HPDE6-E6E7 (cell line): ENCODE measurements around the gene GUCD1.

Source experiments
- DNase-seq: peaks from one replicate; pipeline ENCODE4 v3.0.0; 2011; ENCODE audit warnings: missing footprints; ENCODE audit errors: extremely low spot score

The GUCD1 gene

DNA sequence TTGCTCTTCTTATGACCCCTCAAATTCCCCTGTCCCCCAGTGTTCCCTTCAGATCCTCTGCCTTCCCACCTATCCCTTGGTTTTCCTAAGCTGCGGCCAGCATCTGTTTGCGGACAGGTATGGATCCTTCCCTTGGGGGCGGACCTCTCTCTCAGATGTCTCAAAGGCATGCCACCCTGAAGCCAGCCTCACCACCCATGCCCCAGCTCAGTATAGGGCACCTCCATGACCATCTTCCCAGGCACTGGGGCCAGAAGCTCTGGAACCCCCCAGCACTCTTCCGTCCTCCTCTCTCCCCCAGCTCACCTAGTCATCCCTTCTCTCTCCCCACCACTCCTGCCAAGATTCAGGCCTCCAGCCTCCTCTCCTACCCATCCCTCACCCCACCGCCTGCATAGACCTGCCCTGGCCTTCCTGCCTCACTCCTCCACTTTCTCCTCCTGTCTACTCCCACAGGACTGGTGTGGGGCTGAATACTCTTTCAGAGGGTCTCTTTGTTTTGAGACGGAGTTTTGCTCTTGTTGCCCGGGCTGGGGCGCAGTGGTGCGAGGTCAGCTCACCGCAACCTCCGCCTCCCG, 35.7 kb upstream of the GUCD1 start:
- DNase-seq: no peak

- DNase-seq: no peak
Observed at GRCh38 chr22:24589518-24590030, 34.6 kb upstream of the GUCD1 start.

DNA sequence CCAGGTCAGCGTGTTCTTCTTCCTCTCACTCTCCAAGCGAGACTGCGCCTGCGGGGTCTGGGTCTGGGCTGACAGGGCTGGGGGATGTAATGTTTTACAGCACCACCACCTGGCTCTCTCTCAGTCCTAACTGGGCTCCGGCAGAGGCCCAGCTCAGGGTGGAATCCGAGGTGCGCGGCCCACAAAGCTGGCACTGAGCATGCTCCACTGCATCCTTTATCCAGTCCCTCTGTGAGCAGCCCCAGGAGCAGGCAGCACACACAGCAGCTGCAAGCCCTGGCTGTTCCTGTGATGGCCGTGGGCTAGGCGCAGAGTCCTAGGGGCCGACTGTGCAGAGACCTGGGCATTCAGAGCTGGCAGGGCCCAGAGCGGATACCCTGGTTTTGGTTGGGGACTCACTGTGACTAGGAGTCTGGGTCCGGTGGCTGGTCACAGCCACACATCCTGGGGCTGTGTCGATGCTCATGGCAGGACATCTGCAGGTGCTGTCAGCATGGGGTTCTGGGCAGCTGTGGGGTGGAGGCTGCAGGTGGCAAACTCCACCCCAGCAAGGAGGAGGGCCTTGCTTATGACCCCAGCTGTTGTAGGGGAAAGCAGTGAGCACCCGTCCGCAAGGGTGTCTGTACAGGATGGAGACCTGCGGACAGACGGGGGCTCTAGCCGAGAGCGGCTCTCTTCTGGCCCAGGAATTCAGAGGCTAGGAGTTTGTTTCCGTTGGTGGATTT, 34.0 kb upstream of the GUCD1 start:
- no peak for DNase-seq

DNA sequence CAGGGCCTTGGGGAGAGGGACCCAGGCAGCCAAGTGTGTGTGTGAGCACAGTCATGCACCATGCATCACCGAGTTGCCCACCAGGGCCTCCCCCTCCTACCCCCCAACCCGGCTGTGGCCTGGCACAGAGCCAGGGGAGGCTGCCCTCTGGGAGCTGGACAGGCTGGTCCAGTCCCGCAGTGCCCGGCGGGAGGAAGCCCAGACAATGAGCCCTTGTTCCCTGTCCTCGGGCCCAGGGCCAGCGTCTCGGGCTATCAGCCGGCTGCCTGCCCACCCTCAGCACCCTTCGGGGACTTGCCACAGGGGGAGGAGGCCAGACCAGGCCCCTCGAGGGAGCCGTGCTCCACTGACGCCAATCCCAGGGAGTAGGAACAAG, 33.4 kb upstream of the GUCD1 start:
- DNase-seq: no peak

DNA sequence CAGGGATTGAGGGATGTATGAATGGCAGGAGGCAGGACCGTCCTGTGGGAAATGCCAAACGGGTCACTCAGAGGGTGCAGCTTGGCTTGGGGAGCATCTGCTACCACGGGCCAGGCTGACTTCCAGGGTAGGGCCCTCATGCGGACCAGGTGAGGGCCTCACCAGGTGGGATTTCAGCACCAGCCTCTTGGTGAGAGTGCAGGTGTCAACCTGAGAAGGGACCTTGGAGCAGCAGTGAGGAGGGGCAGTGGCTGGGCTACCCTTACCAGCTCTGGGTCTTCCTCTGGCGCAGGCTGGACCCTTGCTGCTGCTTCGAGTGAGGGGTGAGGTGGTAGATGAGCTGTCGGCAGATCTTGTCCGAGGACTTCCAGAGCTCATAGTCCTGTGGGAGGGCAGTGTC, 33.0 kb upstream of the GUCD1 start:
- no peak for DNase-seq

DNA sequence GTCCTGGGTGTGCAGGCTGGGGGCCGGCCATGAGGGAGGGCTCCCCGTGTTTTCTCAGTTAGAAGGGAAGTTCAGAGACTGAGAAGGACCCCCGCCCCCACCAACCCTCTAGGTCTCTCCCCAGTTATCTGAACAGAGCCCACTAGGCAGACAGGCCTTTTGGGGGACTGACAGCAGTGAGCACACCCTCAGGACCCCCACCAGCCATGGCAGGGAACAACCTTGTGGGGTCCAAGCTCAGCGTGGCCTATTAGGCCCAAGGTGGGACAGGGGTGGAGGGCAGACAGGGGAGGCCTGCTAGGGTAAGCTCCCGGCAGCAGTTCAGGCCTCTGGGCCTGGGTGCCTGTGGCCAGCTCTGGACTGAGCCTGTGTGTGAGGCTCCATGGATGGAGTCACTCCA, 32.3 kb upstream of the GUCD1 start:
- no peak for DNase-seq

GRCh38 chr22:24585927-24586546, 31.1 kb upstream of the GUCD1 start:
- no peak for DNase-seq

- no peak for DNase-seq
Observed at GRCh38 chr22:24585461-24585860, 30.5 kb upstream of the GUCD1 start.

DNA sequence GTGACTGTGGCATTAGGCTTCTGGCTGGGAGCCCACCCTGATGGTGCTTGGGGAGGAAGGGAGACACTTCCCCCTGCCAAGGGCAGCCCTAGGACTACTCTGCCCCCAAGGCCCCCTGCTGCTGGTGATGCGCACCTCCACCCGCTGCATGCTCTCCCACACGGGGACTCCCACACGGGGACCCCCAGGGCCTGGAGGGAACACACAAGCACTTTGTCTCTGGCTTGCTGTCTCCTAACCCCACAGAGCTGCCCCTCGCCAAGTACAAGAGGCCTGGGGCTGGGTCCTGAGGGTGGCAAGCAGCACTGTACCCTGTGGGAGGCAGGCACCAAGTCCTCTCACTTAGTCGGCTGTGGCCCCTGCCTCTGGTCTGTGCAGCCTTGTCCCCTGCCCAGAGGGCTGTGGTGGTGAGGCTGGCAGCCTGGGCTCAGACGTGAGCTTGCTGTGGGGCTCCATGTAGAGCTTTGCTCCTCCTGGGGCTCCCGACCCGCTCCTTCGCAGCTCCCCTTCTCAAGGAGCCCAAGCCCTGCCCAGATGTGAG, 30.0 kb upstream of the GUCD1 start:
- DNase-seq: no peak

- no peak for DNase-seq
Observed at GRCh38 chr22:24584166-24584790, 29.3 kb upstream of the GUCD1 start.

GRCh38 chr22:24583221-24584165, 28.6 kb upstream of the GUCD1 start:
- DNase-seq: no peak

DNA sequence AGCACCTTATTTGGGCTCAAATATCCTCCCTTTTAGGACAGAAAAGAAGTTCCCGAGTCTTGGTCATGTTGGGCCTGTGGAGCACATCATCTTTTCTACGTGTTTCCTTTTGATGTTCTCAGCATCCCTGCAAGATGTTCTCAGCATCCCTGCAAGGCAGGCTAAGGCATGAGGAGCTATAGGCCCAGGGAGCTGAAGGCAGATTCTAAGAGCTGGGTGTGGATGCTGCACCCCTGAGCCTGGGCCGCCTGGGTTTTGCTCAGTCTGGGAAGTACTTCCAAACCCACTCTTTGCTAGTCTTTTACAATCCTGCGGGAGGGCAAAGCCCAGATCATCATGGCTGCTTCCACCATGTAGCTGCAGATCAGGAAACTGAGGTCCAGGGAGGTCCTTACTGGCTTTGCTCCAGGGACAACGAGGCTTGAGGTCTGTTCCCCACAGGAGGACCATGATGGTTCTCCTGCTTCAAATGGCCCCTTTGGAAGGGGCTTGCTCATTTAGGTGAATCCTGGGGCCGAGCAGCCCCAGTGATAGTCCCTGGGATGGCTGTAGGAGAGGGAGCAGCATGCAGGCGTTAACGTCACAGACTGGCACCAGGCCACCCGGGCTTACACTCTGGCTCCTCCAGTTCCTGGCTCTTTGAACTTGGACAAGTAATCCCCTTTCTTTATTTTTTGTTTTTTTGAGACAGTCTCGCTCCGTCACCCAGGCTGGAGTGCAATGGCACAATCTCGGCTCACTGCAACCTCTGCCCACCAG, 27.3 kb upstream of the GUCD1 start:
- DNase-seq: no peak

DNA sequence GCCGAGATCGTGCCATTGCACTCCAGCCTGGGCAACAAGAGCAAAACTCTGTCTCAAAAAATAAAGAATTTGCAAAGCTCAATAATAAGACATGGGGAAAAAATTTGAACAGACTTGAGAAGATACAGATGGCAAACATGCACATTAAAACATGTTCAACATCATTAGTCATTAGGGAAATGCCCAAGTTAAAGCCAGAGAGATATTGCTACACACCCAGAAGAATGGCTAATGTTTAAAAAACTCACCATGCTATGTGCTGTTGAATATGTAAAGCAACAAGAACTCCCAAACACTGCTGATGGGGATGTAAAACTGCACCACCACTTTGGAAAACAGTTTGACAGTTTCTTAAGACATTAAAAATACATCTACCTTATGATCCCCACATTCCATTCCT, 25.3 kb upstream of the GUCD1 start:
- peak; percentile 47 for DNase-seq

- no peak for DNase-seq
Observed at GRCh38 chr22:24579258-24579601, 24.3 kb upstream of the GUCD1 start.

DNA sequence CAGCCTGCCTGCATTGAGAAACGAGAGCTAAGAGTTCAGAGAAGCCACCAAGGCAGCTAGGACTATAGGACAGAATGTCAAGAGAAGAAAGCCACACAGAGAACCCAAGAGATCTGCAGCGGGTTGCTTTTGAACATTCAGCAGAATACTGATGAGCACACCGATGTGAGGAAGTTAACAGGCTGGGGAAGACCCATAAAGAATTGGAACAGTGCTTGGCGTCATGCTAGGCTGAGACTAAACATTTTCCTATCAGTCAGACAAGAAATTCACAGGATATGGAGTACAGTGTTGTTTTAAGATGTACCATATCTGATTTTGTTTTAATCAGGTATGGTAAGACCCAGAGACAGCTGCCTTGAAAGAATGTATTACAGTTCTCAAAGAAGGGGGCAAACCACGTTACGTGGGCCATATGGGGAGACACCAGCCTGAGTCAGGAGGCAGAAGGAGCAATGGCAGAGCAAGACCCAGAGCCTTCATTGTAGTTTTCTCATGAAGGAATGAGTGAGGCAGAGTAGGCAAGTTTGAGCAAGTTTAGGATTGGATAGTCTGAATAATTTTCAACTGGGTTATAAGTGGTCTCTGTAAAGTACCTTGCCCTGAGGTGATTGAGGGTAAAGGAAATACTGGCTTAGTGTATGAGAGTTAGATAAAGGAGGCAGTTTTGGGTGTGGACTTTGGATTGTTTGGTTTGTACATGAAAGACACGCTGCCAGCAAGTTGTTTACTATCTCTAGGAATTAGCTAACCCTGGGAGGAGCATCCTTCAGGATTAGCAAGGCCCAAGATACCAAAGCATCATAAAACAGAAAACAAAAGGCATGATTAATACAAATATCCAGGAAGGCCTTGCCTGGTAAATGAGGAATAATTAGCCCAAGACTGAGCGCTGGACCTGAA, 23.7 kb upstream of the GUCD1 start:
- DNase-seq: peak; percentile 65

DNA sequence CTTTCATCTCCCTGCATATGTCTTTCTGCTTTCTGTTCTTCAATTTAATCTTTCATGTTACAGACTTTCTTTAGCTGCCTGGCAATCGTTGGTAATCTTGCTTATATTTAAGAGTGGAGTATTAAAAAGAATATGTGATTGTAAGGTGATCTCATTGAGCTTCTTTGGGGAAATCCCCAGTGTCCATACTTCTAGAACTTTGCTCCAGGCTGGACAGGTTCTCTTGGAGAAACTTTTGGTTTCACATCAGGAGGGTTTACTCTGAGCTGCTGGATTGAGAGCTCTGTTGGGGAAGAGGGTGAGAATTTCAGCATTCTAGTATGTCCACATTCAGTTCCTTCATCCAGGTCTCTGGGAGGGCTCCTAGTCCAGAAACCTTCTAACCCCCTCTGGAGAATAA, 21.8 kb upstream of the GUCD1 start:
- peak; percentile 29 for DNase-seq

DNA sequence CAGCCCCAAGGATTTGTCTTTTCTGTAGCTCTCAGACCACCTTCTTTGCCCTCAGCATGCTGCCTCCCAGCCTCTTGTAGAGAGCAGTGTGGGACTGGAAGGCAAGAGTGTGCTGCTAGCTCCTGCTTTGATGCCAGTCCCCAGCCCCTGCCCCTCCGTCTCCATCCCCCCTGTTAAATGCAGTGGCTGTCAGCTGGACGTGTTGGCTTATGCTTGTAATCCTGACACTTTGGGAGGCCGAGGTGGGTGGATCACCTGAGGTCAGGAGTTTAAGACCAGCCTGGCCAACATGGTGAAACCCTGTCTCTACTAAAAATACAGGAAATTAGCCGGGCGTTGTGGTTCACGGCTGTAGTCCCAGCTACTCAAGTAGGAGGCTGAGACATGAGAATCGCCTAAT, 16.3 kb upstream of the GUCD1 start:
- no peak for DNase-seq

- no peak for DNase-seq
Observed at GRCh38 chr22:24567668-24568067, 12.7 kb upstream of the GUCD1 start.

DNA sequence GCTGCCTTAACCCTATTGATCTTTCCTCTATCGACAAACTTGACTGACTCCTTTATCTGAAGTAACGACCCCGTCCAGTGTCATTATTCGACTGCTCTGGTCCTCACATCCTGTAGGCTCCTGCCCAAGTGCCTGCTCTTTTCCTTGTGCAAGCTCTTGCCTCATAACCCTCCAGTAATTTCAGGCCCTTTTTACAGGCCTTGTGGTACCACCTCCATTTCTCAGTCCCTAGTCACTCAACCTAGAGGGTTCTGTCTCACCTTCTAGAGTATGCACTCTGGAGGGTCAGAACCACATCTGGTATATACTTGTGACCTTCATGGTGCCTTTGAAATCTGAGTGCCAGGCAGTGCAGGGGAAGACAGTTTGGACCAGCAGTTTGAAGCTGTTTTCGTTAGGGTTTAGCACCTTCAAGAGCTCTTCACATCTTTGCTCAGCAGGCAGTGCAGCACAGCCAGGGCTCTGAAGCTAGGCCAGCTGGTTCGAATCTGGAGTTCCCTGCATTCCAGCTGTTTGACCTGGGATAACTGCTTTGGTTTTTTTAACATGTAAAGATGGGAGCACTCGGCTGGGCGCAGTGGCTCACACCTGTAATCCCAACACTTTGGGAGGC, 12.1 kb upstream of the GUCD1 start:
- DNase-seq: no peak
